Activated T-helper 2 cell treated with anti-CD3 and anti-CD28 coated beads, Interferon-gamma antibody, Interleukin-2, Interleukin-4, amounts not matched to agents 10 μg/mL and 5 μg/mL and 100 μg/mL, durations not matched to agents 14 hours and 24 hours and 36 hours (primary cell): ENCODE results near the gene RAPGEF2. TPM values are rescaled to one million over a fixed set of nuclear protein-coding genes. Genes with fewer than 3 reads are reported as not detected.

ENCODE experiments used
- DNase-seq: peaks from one replicate; pipeline ENCODE4 v3.0.0; 2021; ENCODE audit warnings: low spot score
- H3K27ac Mint-ChIP-seq: one replicate; pipeline ENCODE4 v1.8.0; 2021; ENCODE audit warnings: mixed read lengths
- H3K27me3 Mint-ChIP-seq: one replicate; pipeline ENCODE4 v1.8.0; 2021; ENCODE audit warnings: low read depth, mixed read lengths
- H3K36me3 Mint-ChIP-seq: one replicate; pipeline ENCODE4 v1.8.0; 2021; ENCODE audit warnings: low read depth, mixed read lengths
- H3K4me1 Mint-ChIP-seq: one replicate; pipeline ENCODE4 v1.8.0; 2021; ENCODE audit warnings: low read depth, mixed read lengths
- H3K4me3 Mint-ChIP-seq: one replicate; pipeline ENCODE4 v1.8.0; 2021; ENCODE audit warnings: low read depth, mild to moderate bottlenecking, moderate library complexity, mixed read lengths
- H3K9me3 Mint-ChIP-seq: one replicate; pipeline ENCODE4 v1.8.0; 2021; ENCODE audit warnings: mixed read lengths
- intact Hi-C: fragments of 100-400 bp; cut with micrococcal nuclease; formaldehyde crosslinking; loops from one replicate; pipeline ENCODE4 v1.15.1; 2023
- total RNA-seq: library from RNA; stranded (reverse); gene quantifications from 2 replicates; pipeline ENCODE4 v1.2.3, GENCODE V29; 2022

RAPGEF2 gene
- total RNA-seq, 1 donor from 2014 or later: 17.0 TPM

GRCh38 chr4:159355466-159355865 is 252.6 kb downstream of the RAPGEF2 start:
- H3K4me3 Mint-ChIP-seq: no peak overlapping the region
- DNase-seq: no peak
- no peak overlapping the region for H3K27ac Mint-ChIP-seq
- peaks cover 12% of the 10 kb centered on the region for H3K36me3 Mint-ChIP-seq
- no peaks in the 10 kb centered on the region for H3K27me3 Mint-ChIP-seq
- H3K9me3 Mint-ChIP-seq: no peaks in the 10 kb centered on the region
- no peaks in the 10 kb centered on the region for H3K4me1 Mint-ChIP-seq
- intact Hi-C loops: no loop called here

GRCh38 chr4:159357350-159357749 is 254.5 kb downstream of the RAPGEF2 start:
- Mint-ChIP-seq H3K4me1 (no peaks in the 10 kb centered on the region), H3K4me3 (no peak overlapping the region), H3K27ac (no peak overlapping the region), H3K27me3 (no peaks in the 10 kb centered on the region), H3K36me3 (peaks cover 4% of the 10 kb centered on the region), H3K9me3 (no peaks in the 10 kb centered on the region)
- intact Hi-C loops: no loop called here
- DNase-seq: no peak

- Mint-ChIP-seq H3K4me3 (no peak overlapping the region), H3K27me3 (no peaks in the 10 kb centered on the region), H3K36me3 (peaks cover 4% of the 10 kb centered on the region), H3K9me3 (no peaks in the 10 kb centered on the region), H3K27ac (no peak overlapping the region), H3K4me1 (no peaks in the 10 kb centered on the region)
- no peak for DNase-seq
- intact Hi-C loops: no loop called here
Measured at GRCh38 chr4:159358226-159358625, 255.3 kb downstream of the RAPGEF2 start.

- H3K4me1 Mint-ChIP-seq: no peaks in the 10 kb centered on the region
- H3K36me3 Mint-ChIP-seq: peaks cover 4% of the 10 kb centered on the region
- DNase-seq: no peak
- no peaks in the 10 kb centered on the region for H3K9me3 Mint-ChIP-seq
- no peak overlapping the region for H3K27ac Mint-ChIP-seq
- intact Hi-C loops: no loop called here
- H3K27me3 Mint-ChIP-seq: no peaks in the 10 kb centered on the region
- H3K4me3 Mint-ChIP-seq: no peak overlapping the region
Measured at GRCh38 chr4:159360549-159360948, 257.7 kb downstream of the RAPGEF2 start.

- DNase-seq: no peak
- Mint-ChIP-seq H3K36me3 (no peaks in the 10 kb centered on the region), H3K27ac (no peak overlapping the region), H3K9me3 (no peaks in the 10 kb centered on the region), H3K4me1 (no peaks in the 10 kb centered on the region), H3K27me3 (peaks cover 5% of the 10 kb centered on the region), H3K4me3 (no peak overlapping the region)
- intact Hi-C loops: no loop called here
Measured at GRCh38 chr4:159363361-159363760, 260.5 kb downstream of the RAPGEF2 start.

- H3K27ac Mint-ChIP-seq: no peak overlapping the region
- no peak for DNase-seq
- intact Hi-C loops: no loop called here
- peaks cover 6% of the 10 kb centered on the region for H3K4me1 Mint-ChIP-seq
- no peaks in the 10 kb centered on the region for H3K36me3 Mint-ChIP-seq
- H3K9me3 Mint-ChIP-seq: no peaks in the 10 kb centered on the region
- peaks cover 5% of the 10 kb centered on the region for H3K27me3 Mint-ChIP-seq
- no peak overlapping the region for H3K4me3 Mint-ChIP-seq
Measured at GRCh38 chr4:159366966-159367780, 264.3 kb downstream of the RAPGEF2 start.

GRCh38 chr4:159367781-159368080 is 264.9 kb downstream of the RAPGEF2 start:
- peaks cover 6% of the 10 kb centered on the region for H3K4me1 Mint-ChIP-seq

GRCh38 chr4:159368320-159368719 is 265.4 kb downstream of the RAPGEF2 start:
- intact Hi-C loops: no loop called here
- peaks cover 5% of the 10 kb centered on the region for H3K27me3 Mint-ChIP-seq
- peaks cover 6% of the 10 kb centered on the region for H3K4me1 Mint-ChIP-seq
- no peak overlapping the region for H3K27ac Mint-ChIP-seq
- no peak for DNase-seq
- H3K4me3 Mint-ChIP-seq: no peak overlapping the region
- H3K36me3 Mint-ChIP-seq: no peaks in the 10 kb centered on the region
- no peaks in the 10 kb centered on the region for H3K9me3 Mint-ChIP-seq

More at GRCh38 chr4:159367781-159368080, 264.9 kb downstream of the RAPGEF2 start:
- Mint-ChIP-seq H3K27me3 (peaks cover 5% of the 10 kb centered on the region), H3K36me3 (no peaks in the 10 kb centered on the region), H3K9me3 (no peaks in the 10 kb centered on the region), H3K4me3 (no peak overlapping the region), H3K27ac (no peak overlapping the region)
- intact Hi-C loops: no loop called here
- DNase-seq: no peak

- Mint-ChIP-seq H3K27ac (no peak overlapping the region), H3K4me3 (no peak overlapping the region), H3K36me3 (no peaks in the 10 kb centered on the region), H3K27me3 (peaks cover 5% of the 10 kb centered on the region), H3K4me1 (peaks cover 6% of the 10 kb centered on the region), H3K9me3 (no peaks in the 10 kb centered on the region)
- DNase-seq: no peak
- intact Hi-C loops: no loop called here
Measured at GRCh38 chr4:159369256-159369655, 266.4 kb downstream of the RAPGEF2 start.

GRCh38 chr4:159370286-159370685 is 267.4 kb downstream of the RAPGEF2 start:
- no peaks in the 10 kb centered on the region for H3K36me3 Mint-ChIP-seq
- H3K27me3 Mint-ChIP-seq: peaks cover 5% of the 10 kb centered on the region
- no peak overlapping the region for H3K27ac Mint-ChIP-seq
- no peaks in the 10 kb centered on the region for H3K9me3 Mint-ChIP-seq
- H3K4me3 Mint-ChIP-seq: no peak overlapping the region
- intact Hi-C loops: no loop called here
- no peak for DNase-seq
- peaks cover 6% of the 10 kb centered on the region for H3K4me1 Mint-ChIP-seq

GRCh38 chr4:159374749-159375530 is 272.1 kb downstream of the RAPGEF2 start:
- intact Hi-C loops: no loop called here
- Mint-ChIP-seq H3K36me3 (no peaks in the 10 kb centered on the region), H3K4me1 (peaks cover 6% of the 10 kb centered on the region), H3K9me3 (no peaks in the 10 kb centered on the region), H3K27ac (no peak overlapping the region), H3K27me3 (no peaks in the 10 kb centered on the region), H3K4me3 (no peak overlapping the region)
- no peak for DNase-seq

- Mint-ChIP-seq H3K27me3 (no peaks in the 10 kb centered on the region), H3K36me3 (no peaks in the 10 kb centered on the region), H3K4me1 (no peaks in the 10 kb centered on the region)
Measured at GRCh38 chr4:159376289-159376688, 273.4 kb downstream of the RAPGEF2 start.

GRCh38 chr4:159378056-159378616 is 275.3 kb downstream of the RAPGEF2 start:
- Mint-ChIP-seq H3K4me3 (no peak overlapping the region), H3K4me1 (no peaks in the 10 kb centered on the region), H3K36me3 (no peaks in the 10 kb centered on the region), H3K27me3 (no peaks in the 10 kb centered on the region), H3K27ac (no peak overlapping the region), H3K9me3 (no peaks in the 10 kb centered on the region)
- DNase-seq: no peak
- intact Hi-C loops: no loop called here

More at GRCh38 chr4:159376289-159376688, 273.4 kb downstream of the RAPGEF2 start:
- intact Hi-C loops: no loop called here
- Mint-ChIP-seq H3K4me3 (no peak overlapping the region), H3K9me3 (no peaks in the 10 kb centered on the region), H3K27ac (no peak overlapping the region)
- DNase-seq: no peak
